Right lobe of liver (tissue), 6 donors: ENCODE measurements around the gene AGA. TPM values are rescaled to one million over a fixed set of nuclear protein-coding genes. Genes with fewer than 3 reads are reported as not detected.

Experiments used
- ATAC-seq, 4 donors: fragments of 200-7000 bp; cut with Tn5 transposase; one replicate each; pipeline ENCODE4 v1.9.1; 2020; ENCODE audit warnings: mild to moderate bottlenecking in 4 of 4, moderate library complexity in 4 of 4
- DNase-seq, 3 donors: peaks; one replicate each; pipeline ENCODE4 v3.0.0-alpha.2; 2020
- H3K27ac ChIP-seq, 3 donors: fragments of 200-600 bp; one replicate each; pipeline ENCODE4 v1.8.0; 2022
- H3K27me3 ChIP-seq, 2 donors: fragments of 200-600 bp; one replicate each; pipeline ENCODE4 v1.8.0; 2022
- H3K36me3 ChIP-seq, 4 donors: fragments of 200-600 bp; sonication (generic) in 1 of 4; one replicate each; pipeline versions ENCODE4 v1.5.1 to v1.8.0; 2017 to 2022; ENCODE audit warnings: control low read depth in 1 of 4
- H3K4me1 ChIP-seq, 4 donors: fragments of 200-600 bp; sonication (generic) in 1 of 4; one replicate each; pipeline versions ENCODE4 v1.5.1 to v1.8.0; 2017 to 2022; ENCODE audit warnings: control low read depth in 1 of 4
- H3K4me3 ChIP-seq, 3 donors: fragments of 200-600 bp; one replicate each; pipeline ENCODE4 v1.8.0; 2022
- H3K9me3 ChIP-seq, 4 donors: fragments of 200-600 bp; sonication (generic) in 1 of 4; one replicate each; pipeline versions ENCODE4 v1.5.1 to v1.8.0; 2017 to 2022; ENCODE audit warnings: control low read depth in 1 of 4
- CTCF ChIP-seq, 4 donors: fragments of 200-600 bp in 3 of 4; fragments of 450-650 bp in 1 of 4; IDR thresholded peaks; one replicate each; pipeline versions ENCODE4 v1.5.1 to v1.8.0; 2016 to 2022; ENCODE audit warnings: antibody characterized with exemption in 4 of 4, mild to moderate bottlenecking in 2 of 4
- POLR2A ChIP-seq: fragments of 450-650 bp; IDR thresholded peaks from one replicate; pipeline ENCODE4 v1.6.1; 2017; ENCODE audit warnings: antibody characterized with exemption, mild to moderate bottlenecking
- WGBS: methylation state at CpG from one replicate; pipeline ENCODE4 v1.1.6; 2018; ENCODE audit warnings: low coverage, low lambda C conversion rate; ENCODE audit not compliant: insufficient coverage; ENCODE audit errors: missing lambda C conversion rate; 5-methylcytosine and 5-hydroxymethylcytosine counted together
- intact Hi-C, 2 donors: fragments of 100-400 bp; cut with DNase I; formaldehyde crosslinking; loops; one replicate each; pipeline versions ENCODE4 v1.11.2 to v1.14.1; 2022
- total RNA-seq, 6 experiments: library from RNA; depleted of rRNA in 2 of 6; stranded (reverse); fragments of >200 nt in 2 of 6; fragmentation: NEBNext Ultra II Directional in 3 of 6; extraction: Animal tissue kit (Norgen Biotek cat#: 25700) in 3 of 6; gene quantifications; one replicate each; pipeline versions ENCODE4 v1.1.0 to v1.2.4, GENCODE V29; 2016 to 2023
- donor health status: DM: no; HTN: yes; CAD: no.
- donor health status: DM: no; HTN: no; CAD: no.
- donor health status: DM: no; HTN: no; CAD: no.
- donor health status: DM: no; HTN: yes; CAD: no.
- donor health status: DM: no; HTN: yes; CAD: no.

Gene AGA
- total RNA-seq, 6 experiments from 2014 or later: 15.9 to 26.8 (median 21.5) TPM

- Histone ChIP-seq H3K9me3 (no peaks in the 10 kb centered on the region), H3K4me3 (no peak overlapping the region), H3K27me3 (no peaks in the 10 kb centered on the region), H3K36me3 (no peaks in the 10 kb centered on the region), H3K27ac (no peak overlapping the region), H3K4me1 (no peaks in the 10 kb centered on the region)
- ATAC-seq: no peak
- intact Hi-C loops: no loop called here
- 77% methylated on average over 6 of the region's 6 CpGs for WGBS
- no peak for TF ChIP-seq POLR2A
- TF ChIP-seq CTCF (IDR thresholded peaks at IDR 0.05): no peak
- no peak for DNase-seq
Measured at GRCh38 chr4:177403746-177404145, 38.5 kb downstream of the AGA start.

- H3K4me3 ChIP-seq: no peak overlapping the region
- WGBS: 65% methylated on average over 5 of the region's 5 CpGs
- DNase-seq (no peak), ATAC-seq (no peak)
- intact Hi-C loops: no loop called here
- TF ChIP-seq POLR2A: no peak
- TF ChIP-seq CTCF (IDR thresholded peaks at IDR 0.05): no peak
- no peaks in the 10 kb centered on the region for H3K4me1 ChIP-seq
- H3K27ac ChIP-seq: no peak overlapping the region
- no peaks in the 10 kb centered on the region for H3K27me3 ChIP-seq
- H3K9me3 ChIP-seq: no peaks in the 10 kb centered on the region
- no peaks in the 10 kb centered on the region for H3K36me3 ChIP-seq
Measured at GRCh38 chr4:177401658-177402273, 40.5 kb downstream of the AGA start.

GRCh38 chr4:177400030-177400429 is 42.2 kb downstream of the AGA start:
- intact Hi-C loops: no loop called here
- WGBS: 70% methylated on average over 2 of the region's 2 CpGs
- Histone ChIP-seq H3K9me3 (no peaks in the 10 kb centered on the region), H3K4me3 (no peak overlapping the region), H3K27ac (no peak overlapping the region), H3K27me3 (no peaks in the 10 kb centered on the region), H3K36me3 (no peaks in the 10 kb centered on the region), H3K4me1 (no peaks in the 10 kb centered on the region)
- no peak for ATAC-seq
- TF ChIP-seq CTCF (IDR thresholded peaks at IDR 0.05) (no peak), POLR2A (no peak)
- DNase-seq: no peak

- intact Hi-C loops: no loop called here
- 86% methylated on average over 2 of the region's 2 CpGs for WGBS
- TF ChIP-seq POLR2A (no peak), CTCF (IDR thresholded peaks at IDR 0.05) (no peak)
- Histone ChIP-seq H3K27me3 (no peaks in the 10 kb centered on the region), H3K9me3 (no peaks in the 10 kb centered on the region), H3K4me1 (peaks cover 0 to 5% (median 0%) of the 10 kb centered on the region in 4 donors), H3K36me3 (no peaks in the 10 kb centered on the region), H3K4me3 (no peak overlapping the region), H3K27ac (no peak overlapping the region)
- DNase-seq: no peak
- ATAC-seq: no peak
Measured at GRCh38 chr4:177396352-177396751, 45.9 kb downstream of the AGA start.

GRCh38 chr4:177393236-177393635 is 49.0 kb downstream of the AGA start:
- no peaks in the 10 kb centered on the region for H3K27me3 ChIP-seq
- TF ChIP-seq CTCF (IDR thresholded peaks at IDR 0.05): no peak
- no peak for TF ChIP-seq POLR2A
- no peaks in the 10 kb centered on the region for H3K36me3 ChIP-seq
- H3K9me3 ChIP-seq: no peaks in the 10 kb centered on the region
- H3K27ac ChIP-seq: no peak overlapping the region
- 62% methylated on average over 5 of the region's 8 CpGs for WGBS
- intact Hi-C loops: no loop called here
- no peak for ATAC-seq
- no peak for DNase-seq
- H3K4me1 ChIP-seq: peaks cover 0 to 9% (median 0%) of the 10 kb centered on the region in 4 donors
- H3K4me3 ChIP-seq: no peak overlapping the region
